NCI-H69 (cell line): ENCODE measurements around the gene RIPOR1.
A peak's percentile ranks its signal among the peaks of the same experiment; 100 is the strongest.
"Not testable (repeated sequence)": the region's sequence is repeated elsewhere in the genome, so short reads cannot be mapped to it uniquely, and the experiment has no call there.

ENCODE experiments used
- DNase-seq: peaks from one replicate; lab custom pipeline; 2025; lab: John Stamatoyannopoulos, UW

RIPOR1 gene

DNA sequence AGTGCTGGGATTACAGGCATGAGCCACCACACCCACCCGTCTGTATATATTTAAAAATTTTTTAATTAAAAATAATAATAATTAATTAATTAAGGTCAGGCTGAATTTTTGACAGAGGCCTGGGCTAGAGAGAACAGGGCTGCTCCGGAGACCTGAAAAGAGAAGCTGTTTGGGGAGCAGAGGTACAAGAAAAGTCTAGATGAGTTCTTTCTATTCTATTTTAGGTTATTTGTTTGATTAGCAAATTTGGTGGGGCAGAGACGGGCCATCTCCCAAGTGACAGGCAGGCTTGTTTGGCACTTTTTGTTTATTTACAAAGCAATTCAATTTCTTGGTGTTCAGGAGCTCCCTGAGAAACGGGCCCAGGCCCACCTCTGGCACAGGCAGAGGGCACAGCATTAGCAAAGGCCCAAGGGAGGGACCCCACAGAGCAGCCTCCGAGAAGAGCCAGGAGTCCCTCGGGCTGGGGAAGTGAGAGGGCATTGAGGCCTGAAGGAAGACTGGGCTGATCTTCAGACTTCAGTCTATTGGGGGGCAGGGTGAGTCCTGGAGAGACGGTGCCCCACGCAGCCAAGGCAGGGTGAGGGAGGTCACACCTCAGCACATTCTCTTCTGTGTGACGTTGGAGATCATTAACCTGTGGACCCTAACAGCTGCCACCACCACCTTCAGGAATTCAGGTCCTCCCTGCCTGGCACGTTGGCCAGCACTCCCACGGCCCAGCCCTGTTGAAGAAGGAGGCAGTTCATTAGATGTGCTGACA is 10.8 kb upstream of the RIPOR1 start:
- DNase-seq, result no peak

DNA sequence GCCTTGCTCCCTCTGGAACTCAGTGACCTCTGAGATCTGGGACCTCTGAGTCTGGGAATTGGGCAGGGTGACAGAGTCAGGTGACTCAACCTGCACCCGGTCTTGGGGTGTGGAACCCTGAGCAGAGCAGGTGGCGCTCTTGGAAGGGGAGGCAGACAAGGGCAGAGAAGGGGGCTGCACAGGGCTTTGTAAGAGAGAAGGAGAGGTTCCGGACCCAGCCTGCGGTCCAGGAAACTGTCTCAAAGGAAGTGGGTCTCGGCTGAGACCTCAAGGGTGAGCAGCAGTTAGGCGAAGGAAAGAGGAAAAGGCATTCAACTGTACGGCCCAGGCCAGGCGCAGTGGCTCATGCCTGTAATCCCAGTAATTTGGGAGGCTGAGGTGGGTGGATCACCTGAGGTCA is 10.0 kb upstream of the RIPOR1 start:
- DNase-seq, result no peak

DNA sequence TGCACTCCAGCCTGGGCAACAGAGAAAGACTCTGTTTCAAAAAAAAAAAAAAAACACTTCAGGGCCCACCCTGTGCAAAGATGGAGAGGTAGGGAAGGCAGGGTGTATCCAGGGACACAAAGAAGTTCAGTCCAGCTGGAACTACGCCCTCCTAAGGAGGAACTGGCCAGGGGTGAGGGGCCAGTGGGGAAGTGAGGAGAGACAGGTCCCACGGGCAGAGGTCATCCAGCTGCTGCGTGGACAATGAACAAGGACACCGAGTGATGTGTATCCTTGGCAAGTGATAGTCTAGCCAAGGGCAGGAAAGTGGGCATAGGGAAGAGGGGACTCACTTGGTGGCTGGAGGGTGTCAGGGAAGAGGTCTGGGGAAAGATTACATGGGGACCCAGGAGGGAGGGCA is 9.4 kb upstream of the RIPOR1 start:
- DNase-seq, result no peak

DNA sequence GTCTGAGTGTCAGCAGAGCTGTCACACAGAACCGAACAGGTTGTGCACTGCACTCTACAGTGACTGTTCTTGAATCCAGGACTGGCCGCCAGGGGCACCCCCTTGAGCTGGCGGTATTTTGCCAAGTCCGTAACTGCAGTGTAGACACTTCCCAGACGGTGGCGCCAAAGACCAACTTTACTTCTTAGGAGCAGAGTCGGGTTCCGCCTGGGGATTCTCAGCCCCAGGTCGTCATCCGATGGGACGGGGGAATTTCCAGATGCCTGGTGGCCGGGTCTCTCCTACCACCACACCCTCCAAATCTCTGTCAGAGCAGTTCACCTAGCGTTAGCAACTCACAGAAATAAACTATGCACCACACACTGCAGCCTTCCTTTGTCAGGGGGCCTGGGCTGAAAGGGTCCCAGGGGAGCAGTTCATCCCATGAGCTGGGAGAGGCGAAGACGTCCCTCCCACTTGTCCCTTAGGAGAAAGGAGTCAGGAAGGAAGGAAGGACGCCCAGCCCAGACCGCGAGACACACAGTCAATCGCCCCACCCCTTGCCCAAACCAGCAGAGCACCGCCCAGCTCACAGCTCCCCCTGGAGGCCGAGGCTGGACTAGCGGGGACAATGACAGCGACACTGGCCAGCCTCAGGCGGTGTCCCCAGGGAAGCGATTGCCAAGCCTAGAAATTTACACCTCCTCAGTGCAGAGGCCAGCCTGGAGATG is 7.4 kb upstream of the RIPOR1 start:
- DNase-seq, result peak; percentile 90

DNA sequence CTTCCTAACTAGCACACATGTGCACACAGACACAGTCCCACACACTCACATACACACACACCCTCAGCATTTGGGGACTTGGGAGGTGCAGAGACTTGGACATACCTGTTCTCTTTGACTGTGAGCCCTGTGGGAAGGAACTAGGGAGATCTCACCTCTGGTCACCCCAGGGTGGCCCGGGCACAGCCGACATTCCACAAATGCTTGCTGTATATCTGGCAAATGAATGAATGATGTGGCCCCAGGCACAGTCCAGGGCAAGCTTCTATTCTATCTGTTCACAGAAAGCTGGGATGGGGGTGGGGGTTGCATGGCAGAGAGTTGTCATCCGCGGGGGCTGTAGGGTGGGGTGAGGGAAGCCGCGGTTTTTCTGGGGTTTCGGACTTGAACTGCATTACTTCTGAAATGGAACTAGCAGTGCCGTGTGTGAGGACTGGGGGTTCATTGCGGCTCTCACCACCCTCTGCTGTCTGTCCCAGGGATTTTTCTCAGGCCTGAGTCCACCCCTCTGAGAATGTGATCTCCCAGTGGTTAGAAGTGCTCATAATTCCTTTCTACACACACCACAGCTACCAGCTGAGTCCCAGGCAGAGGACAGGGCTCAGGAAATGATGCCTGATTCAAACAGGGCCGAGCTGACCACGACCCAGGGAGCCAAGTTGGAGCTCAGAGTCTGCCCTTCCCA is 3.3 kb upstream of the RIPOR1 start:
- DNase-seq, result no peak

DNA sequence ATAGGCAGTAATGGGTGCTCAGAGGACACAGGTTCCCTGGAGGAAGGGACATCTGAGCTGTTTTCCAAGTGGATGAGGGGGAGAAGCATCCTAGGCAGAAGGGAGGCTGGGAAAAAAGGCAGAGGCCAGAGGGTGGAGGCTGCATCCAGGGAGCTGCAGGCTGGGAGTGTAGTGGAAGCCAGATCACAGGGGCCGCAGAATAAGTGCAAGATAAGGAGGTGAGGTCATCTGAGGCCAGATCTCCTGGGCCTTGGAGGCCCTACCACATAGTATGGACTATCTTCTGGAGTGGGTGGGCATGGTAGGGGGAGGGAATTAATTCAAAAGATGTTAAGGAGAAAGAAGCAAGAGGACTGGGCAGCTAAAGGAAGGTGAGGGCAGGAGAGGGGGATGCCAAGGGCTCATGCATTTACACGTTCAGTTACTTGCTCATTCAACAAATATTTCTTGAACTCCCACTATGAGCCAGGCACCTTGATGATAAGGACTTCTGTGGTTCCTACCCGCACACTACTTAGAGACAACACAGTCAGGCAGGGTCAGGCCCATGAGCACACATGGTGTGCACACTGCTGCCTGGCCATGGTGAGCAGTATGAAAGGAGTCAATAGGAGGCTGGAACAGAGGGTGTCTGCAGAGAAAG is 2.4 kb upstream of the RIPOR1 start:
- DNase-seq, result no peak

DNA sequence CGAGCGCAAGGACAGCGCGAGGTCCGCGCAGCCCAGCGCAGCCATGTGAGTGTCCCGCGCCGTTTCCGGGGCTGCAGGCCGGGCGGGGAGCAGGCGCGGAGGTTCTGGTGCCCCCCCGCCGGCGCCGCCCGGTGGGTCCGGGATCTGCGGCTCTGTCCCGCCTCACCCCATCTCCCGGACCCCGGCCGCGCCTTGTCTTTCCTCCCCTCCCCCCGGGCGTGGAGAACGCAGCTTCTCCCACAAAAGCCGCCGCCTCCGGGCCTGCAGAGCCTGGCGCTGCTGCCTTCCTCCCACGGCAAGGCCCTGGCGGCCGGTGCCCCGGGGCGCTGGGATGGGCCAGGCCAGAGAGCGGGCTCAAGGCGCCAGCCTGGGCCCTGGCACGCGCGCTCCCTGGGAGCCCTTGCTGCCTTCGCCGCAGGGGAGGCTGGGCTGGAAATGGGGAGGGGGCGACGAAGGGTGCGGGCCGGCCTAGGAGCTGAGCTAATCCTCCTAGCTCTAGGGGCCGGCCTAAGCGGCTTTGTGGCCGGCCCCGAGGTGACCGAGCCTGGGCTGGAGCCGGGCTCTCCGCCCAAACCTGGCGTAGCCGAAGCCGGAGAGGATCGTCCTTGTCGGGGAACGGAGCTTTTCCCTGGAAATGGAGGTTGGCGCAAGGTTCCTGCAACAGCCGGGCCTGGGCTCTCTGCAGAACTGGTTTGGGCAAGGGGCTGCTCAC is 397 bp downstream of the RIPOR1 start:
- DNase-seq, result peak; percentile 67

DNA sequence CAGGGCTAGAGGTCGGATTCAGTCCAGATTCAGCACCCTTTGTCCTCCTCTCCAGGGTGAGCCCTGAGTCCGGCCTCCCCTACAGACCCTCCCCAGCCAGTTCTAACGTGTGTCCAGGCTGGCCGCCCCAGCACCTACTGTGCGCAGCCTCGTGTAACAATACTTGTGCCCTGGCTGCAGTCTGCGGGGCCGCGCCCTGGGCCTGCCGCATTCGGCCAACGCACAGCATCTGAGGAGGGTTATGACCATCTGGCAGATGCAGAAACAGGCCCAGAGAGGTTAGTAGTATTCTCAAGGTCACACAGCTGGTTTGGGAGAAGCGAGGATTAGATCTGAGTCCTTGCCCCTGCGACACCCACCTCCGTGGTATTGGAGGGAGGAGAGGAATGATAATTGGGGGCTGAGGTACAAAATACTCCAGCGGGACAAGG is 968 bp downstream of the RIPOR1 start:
- DNase-seq, result peak; percentile 43

DNA sequence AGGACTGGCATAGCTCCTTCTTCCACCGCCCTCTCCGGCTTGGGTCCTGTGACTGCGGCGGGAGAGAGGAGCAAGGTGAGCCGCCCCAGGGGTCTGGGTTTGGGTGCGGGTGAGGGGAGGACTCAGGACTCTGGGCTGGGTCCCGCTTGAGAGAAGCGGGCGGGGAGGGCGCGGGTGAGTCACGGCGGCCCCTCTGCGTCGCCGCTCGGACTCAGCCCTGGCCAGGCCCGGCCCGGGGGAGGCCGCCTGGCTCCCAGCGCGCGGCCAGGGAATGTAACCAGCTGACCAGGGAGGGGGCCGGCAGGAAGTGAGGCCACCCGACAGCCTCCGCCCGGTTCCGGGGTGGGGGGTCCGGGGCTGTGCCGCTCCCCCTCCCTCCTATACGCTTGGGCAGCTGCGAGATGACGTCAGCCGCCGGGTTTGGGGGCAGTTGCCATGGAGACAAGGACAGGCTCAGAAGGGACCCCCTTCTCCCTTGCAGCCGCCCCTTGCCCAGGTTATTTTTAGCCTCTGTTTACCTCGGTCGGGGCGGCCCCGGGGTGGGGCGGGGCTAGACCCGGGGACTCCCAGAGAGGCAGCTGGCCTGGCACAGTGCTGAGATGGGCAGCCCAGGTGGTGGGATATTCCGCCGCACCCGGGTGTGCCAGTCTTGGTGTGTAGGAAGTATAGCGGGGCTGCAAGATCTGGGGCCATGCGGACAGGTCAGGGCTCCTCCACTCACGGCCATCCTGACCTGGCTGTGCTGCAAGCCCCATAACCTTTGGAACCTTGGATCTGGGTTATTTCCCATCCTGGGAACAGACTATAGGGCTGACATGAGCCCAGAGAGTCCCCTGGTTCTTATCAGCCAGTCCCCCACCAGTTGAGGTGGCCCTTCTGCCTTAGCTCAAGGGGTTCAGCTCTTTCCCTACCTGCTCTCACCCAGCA is 1.6 kb downstream of the RIPOR1 start:
- DNase-seq, result peak; percentile 61

DNA sequence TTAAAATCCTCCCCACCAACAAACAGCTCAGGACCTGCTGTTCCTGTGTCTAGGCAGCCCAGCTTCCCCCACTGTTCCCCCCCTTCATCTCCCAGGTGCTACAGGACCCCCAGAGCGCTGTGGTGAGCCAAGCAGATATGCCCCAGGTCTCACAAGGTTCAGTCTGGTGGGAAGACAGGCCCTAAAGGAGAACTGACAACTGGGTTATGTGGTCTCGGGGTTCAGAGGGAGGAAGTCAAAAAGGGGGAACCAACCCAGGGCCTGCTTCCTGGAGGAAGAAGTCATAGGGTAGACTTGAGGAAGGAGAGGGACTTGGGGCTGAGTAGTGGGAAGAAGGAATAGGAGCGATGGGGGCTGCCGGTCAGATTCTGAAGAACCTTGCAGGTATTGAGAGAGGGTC is 2.6 kb downstream of the RIPOR1 start:
- DNase-seq, result no peak

DNA sequence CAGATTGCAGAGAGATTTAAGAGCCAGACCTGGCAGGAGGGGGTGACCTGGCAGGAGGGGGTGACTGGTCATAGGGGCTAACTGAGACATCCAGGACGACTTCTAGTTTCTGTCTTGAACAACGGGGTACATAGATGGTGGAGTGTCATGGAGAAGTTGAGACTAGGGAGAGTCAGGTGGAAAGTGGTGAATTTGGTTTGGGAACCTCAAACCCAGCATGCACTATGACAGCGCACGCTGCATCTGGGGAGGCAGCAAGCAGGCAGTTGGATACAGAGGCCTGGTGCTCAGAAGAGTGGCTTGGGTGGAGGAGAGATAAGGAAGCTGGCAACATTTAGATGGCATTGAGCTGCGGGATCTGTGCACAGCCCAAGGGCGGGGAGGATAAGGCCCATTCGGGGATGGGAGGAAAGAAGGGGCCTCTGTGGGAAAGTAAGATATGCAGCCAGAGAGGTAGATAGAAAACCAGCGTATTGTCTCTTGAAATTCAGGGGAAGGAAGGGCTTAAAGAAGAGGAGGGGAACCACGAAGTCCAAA is 4.5 kb downstream of the RIPOR1 start:
- no peak for DNase-seq

DNA sequence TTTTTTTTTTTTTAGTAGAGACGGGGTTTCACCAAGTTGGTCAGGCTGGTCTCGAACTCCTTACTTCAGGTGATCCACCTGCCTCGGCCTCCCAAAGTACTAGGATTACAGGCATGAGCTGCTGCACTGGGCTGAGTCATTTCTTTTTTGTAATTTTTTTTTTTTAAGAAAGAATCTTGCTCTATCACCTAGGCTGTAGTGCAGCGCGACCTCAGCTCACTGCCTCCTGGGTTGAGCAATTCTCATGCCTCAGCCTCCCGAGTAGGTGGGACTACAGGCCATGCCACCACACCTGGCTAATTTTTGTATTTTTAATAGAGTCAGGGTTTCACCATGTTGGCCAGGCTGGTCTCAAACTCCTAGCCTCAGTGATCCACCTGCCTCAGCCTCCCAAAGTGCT is 5.4 kb downstream of the RIPOR1 start:
- not testable (repeated sequence) for DNase-seq

DNA sequence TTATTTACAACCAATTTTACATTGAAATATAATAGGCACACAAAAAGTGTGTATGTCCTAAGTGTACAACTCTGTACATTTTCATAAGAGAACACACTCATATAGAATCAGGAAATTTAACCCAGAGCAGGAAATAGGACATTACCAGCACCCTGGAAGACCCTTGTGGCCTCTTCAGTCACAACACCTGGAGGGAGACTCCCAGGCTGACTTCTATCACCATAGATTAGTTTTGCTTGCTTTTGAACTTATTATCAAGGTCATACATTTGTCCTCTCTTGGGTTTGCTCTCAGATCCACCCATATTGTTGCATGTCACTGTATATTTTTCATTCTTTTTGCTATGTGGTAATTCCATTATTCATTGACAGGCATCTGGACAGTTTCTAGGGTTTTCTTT is 5.8 kb downstream of the RIPOR1 start:
- DNase-seq, result no peak

DNA sequence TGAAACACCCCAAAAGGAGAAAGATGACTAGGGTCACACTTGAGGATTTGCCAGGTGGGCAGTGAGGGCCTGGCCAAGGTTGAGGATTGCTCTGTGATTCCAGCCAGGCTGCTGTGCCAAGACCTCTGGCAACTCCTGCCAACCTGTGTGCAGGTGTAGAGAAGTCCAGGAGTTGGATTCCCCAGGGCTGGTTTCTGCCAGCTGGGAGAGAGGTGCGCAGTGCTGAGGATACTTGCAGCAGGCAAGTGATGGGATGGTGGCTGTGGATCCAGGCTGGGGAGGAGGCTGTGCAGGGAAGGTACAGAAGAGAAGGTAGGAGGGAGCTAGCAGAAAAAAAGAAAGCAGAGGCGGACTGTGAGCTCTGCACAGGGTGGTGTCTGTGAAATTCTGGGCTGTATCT is 6.6 kb downstream of the RIPOR1 start:
- DNase-seq, result no peak

DNA sequence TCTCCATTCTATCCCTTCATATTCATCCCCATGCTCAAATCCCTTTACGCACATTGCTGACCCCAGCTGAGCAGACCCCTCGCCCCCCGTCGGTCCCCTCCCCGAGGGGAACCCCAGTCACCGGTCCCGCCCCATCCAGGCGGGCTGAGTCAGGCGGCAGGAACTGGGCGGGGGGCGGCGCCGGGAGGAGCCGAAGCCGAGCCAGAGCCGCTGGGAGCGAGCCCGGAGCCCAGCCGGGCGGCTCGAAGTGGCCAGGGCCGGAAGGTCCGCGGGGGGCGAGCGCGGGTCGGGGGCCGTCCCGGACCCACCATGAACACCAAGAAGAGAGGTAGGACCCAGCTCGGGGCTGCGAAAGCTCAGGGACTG is 8.6 kb downstream of the RIPOR1 start:
- peak; percentile 18 for DNase-seq

DNA sequence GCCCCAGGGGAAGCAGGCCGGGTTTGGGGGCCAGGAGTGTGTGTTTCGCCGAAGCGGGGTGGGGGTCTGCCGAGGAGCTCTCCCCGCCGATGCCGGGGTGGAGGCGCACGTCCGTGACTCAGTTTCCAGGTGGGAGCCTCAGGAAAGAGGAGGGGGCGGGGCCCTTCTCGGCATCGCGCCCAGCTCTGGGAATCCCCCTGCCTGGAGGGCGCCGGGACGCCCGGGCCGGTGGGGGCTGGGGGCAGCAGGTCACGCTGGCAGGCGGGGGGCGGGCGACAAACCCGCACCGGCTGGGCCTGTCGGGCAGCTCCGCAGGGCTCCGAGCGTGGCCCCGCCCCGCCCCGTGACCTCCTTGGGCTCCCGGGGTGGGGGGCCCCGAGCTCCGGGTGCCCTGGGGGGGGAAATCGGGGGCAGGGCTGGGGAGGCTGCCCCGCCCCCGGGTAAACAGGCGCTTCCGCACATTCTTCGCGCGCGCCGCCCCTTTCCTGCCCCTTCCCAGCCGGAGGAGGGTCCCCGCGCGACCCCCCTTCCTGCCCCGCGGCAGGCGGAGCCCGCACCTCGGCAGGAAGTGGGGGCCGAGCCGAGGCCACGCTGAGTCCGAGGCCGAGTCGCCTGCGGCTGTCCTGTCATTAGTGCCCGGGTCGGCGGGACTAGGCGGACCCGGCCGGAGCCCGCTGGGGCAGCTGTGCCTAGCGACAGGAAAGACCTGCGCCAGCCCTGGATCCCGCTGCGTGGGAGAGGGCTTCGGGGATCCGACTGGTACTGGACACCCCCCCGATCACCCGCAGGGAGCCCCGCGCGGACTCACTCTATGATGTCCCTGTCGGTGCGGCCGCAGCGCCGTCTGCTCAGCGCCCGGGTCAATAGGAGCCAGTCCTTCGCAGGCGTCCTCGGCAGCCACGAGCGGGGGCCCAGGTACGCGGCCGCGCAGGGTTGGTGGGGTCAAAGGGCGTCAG is 9.3 kb downstream of the RIPOR1 start:
- DNase-seq, result peak; percentile 58

DNA sequence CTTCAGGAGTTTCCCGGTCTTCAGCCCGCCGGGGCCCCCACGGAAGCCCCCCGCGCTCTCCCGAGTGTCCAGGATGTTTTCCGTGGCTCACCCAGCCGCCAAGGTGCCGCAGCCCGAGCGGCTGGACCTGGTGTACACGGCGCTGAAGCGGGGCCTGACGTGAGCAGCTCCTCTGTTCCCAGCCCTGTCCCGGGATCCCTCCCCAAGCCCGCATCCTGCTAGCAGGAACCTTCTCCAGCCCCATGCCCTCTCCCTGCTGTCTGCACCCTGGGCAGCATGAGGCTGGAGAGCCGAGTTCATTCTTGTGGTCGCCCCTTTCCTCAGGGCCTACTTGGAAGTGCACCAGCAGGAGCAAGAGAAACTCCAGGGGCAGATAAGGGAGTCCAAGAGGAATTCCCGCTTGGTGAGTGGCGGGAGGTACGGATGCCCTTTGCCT is 10.1 kb downstream of the RIPOR1 start:
- DNase-seq, result no peak

DNA sequence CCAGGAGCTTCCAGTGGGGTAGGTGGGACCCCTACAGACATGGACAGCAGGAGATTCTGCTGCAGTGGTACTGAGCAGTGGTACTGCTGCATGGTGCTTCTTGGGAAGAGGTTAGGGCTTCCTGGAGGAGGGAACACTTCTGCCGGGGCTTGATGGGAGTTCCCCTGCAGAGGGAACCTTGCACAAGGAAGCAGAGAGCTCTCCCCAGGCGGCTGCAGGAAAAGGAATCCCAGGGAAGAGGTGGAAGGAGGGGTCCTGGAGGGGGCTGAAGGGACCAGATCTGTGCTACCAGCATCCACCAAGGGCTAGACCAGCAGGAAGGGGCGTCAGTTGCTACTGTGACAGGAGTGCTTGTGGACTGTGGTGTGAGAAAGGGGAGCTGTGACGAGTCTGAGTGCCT is 10.6 kb downstream of the RIPOR1 start:
- DNase-seq, result no peak
